H9 (cell line): ENCODE data around the gene MAS1. TPM values are rescaled to one million over a fixed set of nuclear protein-coding genes. Genes with fewer than 3 reads are reported as not detected.

Source experiments
- DNase-seq: peaks from one replicate; pipeline ENCODE4 v3.0.0-alpha.2; 2017
- H2AFZ ChIP-seq: one replicate; pipeline ENCODE4 v1.6.1; 2013; ENCODE audit warnings: mild to moderate bottlenecking, low read length, control low read depth, moderate library complexity
- H2AK5ac ChIP-seq: 2 replicates; pipeline ENCODE4 v1.6.1; 2013; ENCODE audit warnings: low read length, control low read depth, mixed read lengths; ENCODE audit not compliant: insufficient read length
- H2BK120ac ChIP-seq: one replicate; pipeline ENCODE4 v1.6.1; 2013; ENCODE audit warnings: low read depth, mild to moderate bottlenecking, low read length, control low read depth, inconsistent platforms; ENCODE audit not compliant: poor library complexity, severe bottlenecking
- H2BK12ac ChIP-seq: 2 replicates; pipeline ENCODE4 v1.6.1; 2013; ENCODE audit warnings: low read length, control low read depth, mixed read lengths, low read depth; ENCODE audit not compliant: insufficient read length
- H2BK15ac ChIP-seq: 2 replicates; pipeline ENCODE4 v1.6.1; 2013; ENCODE audit warnings: low read depth, low read length, control low read depth
- H2BK20ac ChIP-seq: one replicate; pipeline ENCODE4 v1.6.1; 2013; ENCODE audit warnings: low read depth, mild to moderate bottlenecking, low read length, control low read depth, inconsistent platforms; ENCODE audit not compliant: poor library complexity, severe bottlenecking
- H2BK5ac ChIP-seq: 2 replicates; pipeline ENCODE4 v1.6.1; 2013; ENCODE audit warnings: low read length, control low read depth, mixed read lengths; ENCODE audit not compliant: insufficient read length
- H3K14ac ChIP-seq: 2 replicates; pipeline ENCODE4 v1.6.1; 2013; ENCODE audit warnings: low read length, control low read depth; ENCODE audit not compliant: insufficient read depth
- H3K18ac ChIP-seq: 2 replicates; pipeline ENCODE4 v1.6.1; 2013; ENCODE audit warnings: low read depth, mild to moderate bottlenecking, mixed read lengths, low read length, control low read depth; ENCODE audit not compliant: insufficient read length
- H3K23ac ChIP-seq: 2 replicates; pipeline ENCODE4 v1.6.1; 2013; ENCODE audit warnings: low read length, control low read depth, mixed read lengths, low read depth; ENCODE audit not compliant: insufficient read length
- H3K23me2 ChIP-seq: 2 replicates; pipeline ENCODE4 v1.6.1; 2013; ENCODE audit warnings: low read depth, mild to moderate bottlenecking, mixed read lengths, low read length, control low read depth; ENCODE audit not compliant: insufficient read length, poor library complexity, severe bottlenecking
- H3K27ac ChIP-seq: 2 replicates; pipeline ENCODE4 v1.5.1; 2013; ENCODE audit warnings: low read length, control low read depth, mixed read lengths, low read depth; ENCODE audit not compliant: insufficient read length
- H3K27me3 ChIP-seq: 2 replicates; pipeline ENCODE4 v1.6.1; 2013; ENCODE audit warnings: low read length, control low read depth, inconsistent platforms; ENCODE audit not compliant: insufficient read depth
- H3K4ac ChIP-seq: 2 replicates; pipeline ENCODE4 v1.6.1; 2013; ENCODE audit warnings: low read depth, mild to moderate bottlenecking, control low read depth, inconsistent platforms, low read length, moderate library complexity
- H3K4me1 ChIP-seq: 2 replicates; pipeline ENCODE4 v1.6.1; 2013; ENCODE audit warnings: low read length, control low read depth, inconsistent platforms; ENCODE audit not compliant: insufficient read depth
- H3K4me2 ChIP-seq: 2 replicates; pipeline ENCODE4 v1.6.1; 2013; ENCODE audit warnings: low read length, control low read depth, mixed read lengths; ENCODE audit not compliant: insufficient read length, insufficient read depth
- H3K56ac ChIP-seq: 2 replicates; pipeline ENCODE4 v1.6.1; 2013; ENCODE audit warnings: low read depth, mild to moderate bottlenecking, mixed read lengths, low read length, control low read depth; ENCODE audit not compliant: insufficient read length
- H3K79me1 ChIP-seq: 2 replicates; pipeline ENCODE4 v1.6.1; 2013; ENCODE audit warnings: low read depth, mild to moderate bottlenecking, moderate library complexity, low read length, control low read depth, inconsistent platforms; ENCODE audit not compliant: insufficient read depth, poor library complexity, severe bottlenecking
- H3K79me2 ChIP-seq: 2 replicates; pipeline ENCODE4 v1.6.1; 2013; ENCODE audit warnings: low read length, control low read depth, inconsistent platforms; ENCODE audit not compliant: insufficient read depth
- H3K9ac ChIP-seq: 2 replicates; pipeline ENCODE4 v1.6.1; 2013; ENCODE audit warnings: low read length, control low read depth, mixed read lengths; ENCODE audit not compliant: insufficient read length; ENCODE audit errors: extremely low read depth
- H3K9me3 ChIP-seq: one replicate; pipeline ENCODE4 v1.6.1; 2013; ENCODE audit warnings: low read depth, low read length, inconsistent platforms; ENCODE audit not compliant: control insufficient read depth
- H3T11ph ChIP-seq: one replicate; pipeline ENCODE4 v1.6.1; 2013; ENCODE audit warnings: mild to moderate bottlenecking, low read length, control low read depth, inconsistent platforms
- H4K20me1 ChIP-seq: one replicate; pipeline ENCODE4 v1.6.1; 2013; ENCODE audit not compliant: control insufficient read depth, insufficient read length, insufficient read depth
- H4K5ac ChIP-seq: 2 replicates; pipeline ENCODE4 v1.6.1; 2013; ENCODE audit warnings: low read depth, mild to moderate bottlenecking, mixed read lengths, low read length, control low read depth; ENCODE audit not compliant: insufficient read length
- H4K8ac ChIP-seq: replicated peaks from 2 replicates; pipeline ENCODE4 v1.6.1; 2013; ENCODE audit warnings: low read length, control low read depth, mixed read lengths, low read depth; ENCODE audit not compliant: insufficient read length
- H4K91ac ChIP-seq: 2 replicates; pipeline ENCODE4 v1.6.1; 2013; ENCODE audit warnings: low read depth, mild to moderate bottlenecking, moderate library complexity, mixed read lengths, low read length, control low read depth; ENCODE audit not compliant: insufficient read length
- H3K27ac Mint-ChIP-seq, 3 experiments: 2 replicates in 2 of 3; 3 replicates in 1 of 3; pipeline ENCODE4 v1.8.0; 2020 to 2021; ENCODE audit warnings: mixed read lengths in 3 of 3, mild to moderate bottlenecking in 1 of 3, moderate library complexity in 1 of 3
- H3K27me3 Mint-ChIP-seq: 2 replicates; pipeline ENCODE4 v1.8.0; 2021; ENCODE audit warnings: low read depth, mild to moderate bottlenecking, moderate library complexity, mixed read lengths
- H3K36me3 Mint-ChIP-seq, 3 experiments: 2 replicates in 2 of 3; 3 replicates in 1 of 3; pipeline ENCODE4 v1.8.0; 2020 to 2021; ENCODE audit warnings: low read depth in 3 of 3, mixed read lengths in 3 of 3; ENCODE audit not compliant: insufficient read depth in 1 of 3
- H3K4me1 Mint-ChIP-seq, 2 experiments: 2 replicates each; pipeline ENCODE4 v1.8.0; 2020; ENCODE audit warnings: mixed read lengths in 2 of 2
- H3K4me3 Mint-ChIP-seq, 2 experiments: 2 replicates in 1 of 2; 3 replicates in 1 of 2; pipeline ENCODE4 v1.8.0; 2020 to 2021; ENCODE audit warnings: mild to moderate bottlenecking in 2 of 2, mixed read lengths in 2 of 2, moderate library complexity in 1 of 2
- H3K9me3 Mint-ChIP-seq, 2 experiments: 2 replicates in 1 of 2; 3 replicates in 1 of 2; pipeline ENCODE4 v1.8.0; 2020; ENCODE audit warnings: mild to moderate bottlenecking in 2 of 2, mixed read lengths in 2 of 2, moderate library complexity in 1 of 2
- CTCF ChIP-seq: fragments of 200-600 bp; sonication (generic); conservative IDR thresholded peaks from 3 replicates; pipeline ENCODE4 v1.8.0; 2021; ENCODE audit warnings: antibody characterized with exemption, mild to moderate bottlenecking
- WGBS: extraction: QIAGEN DNeasy Blood & Tissue Kit; methylation state at CpG from one replicate; pipeline ENCODE4 v1.1.7; 2013; ENCODE audit warnings: missing lambda C conversion rate, low lambda C conversion rate, mixed read lengths; ENCODE audit not compliant: insufficient read length; ENCODE audit errors: extremely low coverage; 5-methylcytosine and 5-hydroxymethylcytosine counted together
- total RNA-seq: library from RNA; stranded (reverse); gene quantifications from 2 replicates; pipeline ENCODE4 v1.2.1, GENCODE V29; 2021

MAS1 gene
- total RNA-seq, 1 experiment from 2014 or later, result 0.02 TPM

- Histone ChIP-seq H2BK5ac (no peak overlapping the region), H2BK12ac (no peak overlapping the region), H2BK15ac (no peak overlapping the region), H3K23ac (no peak overlapping the region), H4K8ac (no peak overlapping the region), H2AFZ (peak overlapping the region; percentile 94), H3K79me2 (no peaks in the 10 kb centered on the region), H3K23me2 (no peaks in the 10 kb centered on the region), H2BK120ac (no peak overlapping the region), H3T11ph (no peak overlapping the region), H3K14ac (no peak overlapping the region), H3K4me2 (no peak overlapping the region), H3K27ac (no peak overlapping the region), H3K18ac (no peak overlapping the region), H3K79me1 (no peaks in the 10 kb centered on the region), H4K91ac (no peak overlapping the region), H2BK20ac (no peak overlapping the region), H3K9me3 (no peaks in the 10 kb centered on the region), H2AK5ac (no peak overlapping the region), H3K56ac (no peak overlapping the region), H3K4me1 (no peaks in the 10 kb centered on the region), H4K5ac (no peak overlapping the region), H3K9ac (no peak overlapping the region), H3K27me3 (no peaks in the 10 kb centered on the region), H3K4ac (no peak overlapping the region), H4K20me1 (no peaks in the 10 kb centered on the region)
- H3K4me3 Mint-ChIP-seq, result no peak overlapping the region
- TF ChIP-seq CTCF, result peak; percentile 60; the same call in 2 of the 3 replicates
- H3K4me1 Mint-ChIP-seq, result peaks cover 0 to 3% of the 10 kb centered on the region in 2 experiments; a peak in 1 of 4 replicates
- no CpG with 5 or more reads among the region's 6 CpGs for WGBS
- peaks cover 10 to 17% (median 16%) of the 10 kb centered on the region in 3 experiments for H3K36me3 Mint-ChIP-seq
- H3K9me3 Mint-ChIP-seq, result peaks cover 23 to 25% of the 10 kb centered on the region in 2 experiments
- no peaks in the 10 kb centered on the region; the same call in 1 of the 2 replicates for H3K27me3 Mint-ChIP-seq
- 0 out of 7 replicates have a peak overlapping the region, but pooled peaks of 1 of the 3 experiments have one; percentile 8 for H3K27ac Mint-ChIP-seq
- no peak for DNase-seq
Measured at GRCh38 chr6:159852877-159853276, 37.9 kb upstream of the MAS1 start.
